Measurements from ENCODE around the gene CYSRT1.
A peak's percentile ranks its signal among the peaks of the same experiment; 100 is the strongest.

The CYSRT1 gene

GRCh38 chr9:137273095-137273490, 48.1 kb downstream of the CYSRT1 start:
- DNase-seq = peak; percentile 20

- peak; percentile 18 for DNase-seq
Measured at GRCh38 chr9:137273611-137274320, 48.8 kb downstream of the CYSRT1 start.

- no peak for DNase-seq
Measured at GRCh38 chr9:137275203-137275587, 50.2 kb downstream of the CYSRT1 start.

Data from right hindlimb (tissue), 1 donor.